ENCODE measurements around the gene SPATA24. TPM values are rescaled to one million over a fixed set of nuclear protein-coding genes. Genes with fewer than 3 reads are reported as not detected.
A peak's percentile ranks its signal among the peaks of the same experiment; 100 is the strongest.

The SPATA24 gene
- total RNA-seq, 1 experiment from 2014 or later, result 13.0 TPM

GRCh38 chr5:139388198-139388821, 15.6 kb downstream of the SPATA24 start:
- Histone ChIP-seq H3K4me1 (ENCODE audit: insufficient read depth, low read length) (peaks cover 3% of the 10 kb centered on the region; the same call in 1 of the 2 replicates), H4K91ac (ENCODE audit: insufficient read length, low read depth, low read length) (no peak overlapping the region), H3T11ph (ENCODE audit: low read length) (no peak overlapping the region), H3K18ac (ENCODE audit: insufficient read length, low read depth, low read length) (peak overlapping the region; percentile 45), H3K4me2 (ENCODE audit: insufficient read depth, insufficient read length, low read length) (no peak overlapping the region), H2BK5ac (ENCODE audit: insufficient read length, low read length) (no peak overlapping the region), H3K23ac (ENCODE audit: insufficient read length, low read depth, low read length) (no peak overlapping the region), H3K79me2 (ENCODE audit: insufficient read depth, low read length) (no peaks in the 10 kb centered on the region), H2BK120ac (ENCODE audit: low read depth, low read length, poor library complexity, severe bottlenecking) (no peak overlapping the region), H4K5ac (ENCODE audit: insufficient read length, low read depth, low read length) (no peak overlapping the region), H2BK20ac (ENCODE audit: low read depth, low read length, poor library complexity, severe bottlenecking) (no peak overlapping the region), H3K23me2 (ENCODE audit: insufficient read length, low read depth, low read length, poor library complexity, severe bottlenecking) (peaks cover 7% of the 10 kb centered on the region), H3K9ac (ENCODE audit: extremely low read depth, insufficient read length, low read length) (no peak overlapping the region), H2BK12ac (ENCODE audit: insufficient read length, low read depth, low read length) (no peak overlapping the region), H2BK15ac (ENCODE audit: low read depth, low read length) (no peak overlapping the region), H3K14ac (ENCODE audit: insufficient read depth, low read length) (peak overlapping the region; percentile 70), H3K27me3 (ENCODE audit: insufficient read depth, low read length) (peaks cover under 1% of the 10 kb centered on the region; the same call in 1 of the 2 replicates), H3K27ac (ENCODE audit: insufficient read length, low read depth, low read length) (no peak overlapping the region), H4K8ac (replicated peaks; ENCODE audit: insufficient read length, low read depth, low read length) (no peak overlapping the region), H2AK5ac (ENCODE audit: insufficient read length, low read length) (no peak overlapping the region), H2AFZ (ENCODE audit: low read length) (no peak overlapping the region), H4K20me1 (ENCODE audit: control insufficient read depth, insufficient read depth, insufficient read length) (peaks cover 2% of the 10 kb centered on the region), H3K79me1 (ENCODE audit: insufficient read depth, low read depth, low read length, poor library complexity, severe bottlenecking) (no peaks in the 10 kb centered on the region), H3K56ac (ENCODE audit: insufficient read length, low read depth, low read length) (no peak overlapping the region), H3K4ac (ENCODE audit: low read depth, low read length) (no peak overlapping the region), H3K9me3 (ENCODE audit: control insufficient read depth, low read depth, low read length) (no peaks in the 10 kb centered on the region)
- WGBS (ENCODE audit: extremely low coverage, insufficient read length, low lambda C conversion rate), result no CpG with 5 or more reads among the region's 8 CpGs
- H3K9me3 Mint-ChIP-seq, result no peaks in the 10 kb centered on the region
- DNase-seq, result no peak
- peaks cover 13% of the 10 kb centered on the region for H3K27me3 Mint-ChIP-seq (ENCODE audit: low read depth)
- peaks cover 15 to 38% of the 10 kb centered on the region in 2 experiments for H3K4me1 Mint-ChIP-seq
- no peak for TF ChIP-seq CTCF (conservative IDR thresholded peaks at IDR 0.05)
- peak overlapping the region in 2 of 3 experiments; percentile 57 to 83; a peak in 4 of 7 replicates for H3K27ac Mint-ChIP-seq
- peak overlapping the region in 1 of 2 experiments; percentile 22; a peak in 2 of 5 replicates for H3K4me3 Mint-ChIP-seq
- H3K36me3 Mint-ChIP-seq (ENCODE audit: insufficient read depth in 1 of 3, low read depth in 3 of 3), result no peaks in the 10 kb centered on the region; a peak in 1 of 7 replicates
